Osteoblast (primary cell): ENCODE measurements around the gene TMA7. TPM values are rescaled to one million over a fixed set of nuclear protein-coding genes. Genes with fewer than 3 reads are reported as not detected.
A peak's percentile ranks its signal among the peaks of the same experiment; 100 is the strongest.

Source experiments
- DNase-seq: peaks from one replicate; pipeline ENCODE4 v3.0.0; 2011; ENCODE audit warnings: low spot score, mixed read lengths; ENCODE audit not compliant: insufficient read length; ENCODE audit errors: missing footprints
- H2AFZ ChIP-seq: 2 replicates; pipeline ENCODE4 v1.6.0; 2011; ENCODE audit warnings: mild to moderate bottlenecking, low read length
- H3K27ac ChIP-seq: 2 replicates; pipeline ENCODE4 v1.5.1; 2011; ENCODE audit warnings: mild to moderate bottlenecking, low read depth, low read length, moderate library complexity
- H3K27me3 ChIP-seq: 2 replicates; pipeline ENCODE4 v1.6.0; 2012; ENCODE audit warnings: mild to moderate bottlenecking, control low read depth, inconsistent platforms, low read length, moderate library complexity; ENCODE audit not compliant: insufficient read depth
- H3K36me3 ChIP-seq: 2 replicates; pipeline ENCODE4 v1.5.1; 2011; ENCODE audit warnings: mild to moderate bottlenecking, low read length, control low read depth, moderate library complexity; ENCODE audit not compliant: insufficient read depth
- H3K4me1 ChIP-seq: 2 replicates; pipeline ENCODE4 v1.5.1; 2011; ENCODE audit warnings: mild to moderate bottlenecking, low read length, control low read depth, moderate library complexity; ENCODE audit not compliant: insufficient read depth
- H3K4me2 ChIP-seq: 2 replicates; pipeline ENCODE4 v1.6.0; 2011; ENCODE audit warnings: mild to moderate bottlenecking, low read length; ENCODE audit not compliant: insufficient read depth
- H3K4me3 ChIP-seq: fragments of 200-600 bp; sonication (generic); 3 replicates; pipeline ENCODE4 v1.5.1; 2012; ENCODE audit warnings: mild to moderate bottlenecking, low read length, inconsistent platforms; ENCODE audit not compliant: insufficient read depth
- H3K79me2 ChIP-seq: 2 replicates; pipeline ENCODE4 v1.6.0; 2012; ENCODE audit warnings: mild to moderate bottlenecking, low read length, control low read depth, inconsistent platforms; ENCODE audit not compliant: insufficient read depth
- H3K9me3 ChIP-seq: 2 replicates; pipeline ENCODE4 v1.5.1; 2011; ENCODE audit warnings: low read depth, low read length, control low read depth
- H4K20me1 ChIP-seq: 2 replicates; pipeline ENCODE4 v1.6.0; 2012; ENCODE audit warnings: mild to moderate bottlenecking, low read length, control low read depth; ENCODE audit not compliant: insufficient read depth
- total RNA-seq: library from RNA; depleted of rRNA; stranded (reverse); fragments of >200 nt; gene quantifications from 2 replicates; pipeline ENCODE4 v1.2.3, GENCODE V29; 2012
- TF ChIP-seq, protein P1 (sequence below): IDR thresholded peaks from 2 replicates; pipeline ENCODE4 v1.5.1; 2011; ENCODE audit warnings: mild to moderate bottlenecking, low read depth, low read length, moderate library complexity; ENCODE audit errors: extremely low read depth

The TMA7 gene
- total RNA-seq, 1 donor = 128 TPM

DNA sequence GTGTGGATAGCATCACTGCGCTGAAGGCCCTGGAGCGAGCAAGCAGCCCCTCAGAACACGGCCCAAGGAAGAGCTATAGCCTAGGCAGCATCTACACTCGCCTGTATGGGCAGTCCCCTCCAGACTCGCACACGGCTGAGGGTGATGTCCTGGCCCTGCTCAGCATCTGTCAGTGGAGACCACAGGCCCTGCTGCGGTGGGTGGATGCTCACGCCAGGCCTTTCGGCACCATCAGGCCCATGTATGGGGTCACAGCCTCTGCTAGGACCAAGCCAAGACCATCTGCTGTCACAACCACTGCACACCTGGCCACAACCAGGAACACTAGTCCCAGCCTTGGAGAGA lies 27.0 kb downstream of the TMA7 start:
- TF ChIP-seq, protein P1, sequence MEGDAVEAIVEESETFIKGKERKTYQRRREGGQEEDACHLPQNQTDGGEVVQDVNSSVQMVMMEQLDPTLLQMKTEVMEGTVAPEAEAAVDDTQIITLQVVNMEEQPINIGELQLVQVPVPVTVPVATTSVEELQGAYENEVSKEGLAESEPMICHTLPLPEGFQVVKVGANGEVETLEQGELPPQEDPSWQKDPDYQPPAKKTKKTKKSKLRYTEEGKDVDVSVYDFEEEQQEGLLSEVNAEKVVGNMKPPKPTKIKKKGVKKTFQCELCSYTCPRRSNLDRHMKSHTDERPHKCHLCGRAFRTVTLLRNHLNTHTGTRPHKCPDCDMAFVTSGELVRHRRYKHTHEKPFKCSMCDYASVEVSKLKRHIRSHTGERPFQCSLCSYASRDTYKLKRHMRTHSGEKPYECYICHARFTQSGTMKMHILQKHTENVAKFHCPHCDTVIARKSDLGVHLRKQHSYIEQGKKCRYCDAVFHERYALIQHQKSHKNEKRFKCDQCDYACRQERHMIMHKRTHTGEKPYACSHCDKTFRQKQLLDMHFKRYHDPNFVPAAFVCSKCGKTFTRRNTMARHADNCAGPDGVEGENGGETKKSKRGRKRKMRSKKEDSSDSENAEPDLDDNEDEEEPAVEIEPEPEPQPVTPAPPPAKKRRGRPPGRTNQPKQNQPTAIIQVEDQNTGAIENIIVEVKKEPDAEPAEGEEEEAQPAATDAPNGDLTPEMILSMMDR = no peak
- peak overlapping the region; percentile 78 for H3K4me3 ChIP-seq
- no peaks in the 10 kb centered on the region for H3K9me3 ChIP-seq
- H2AFZ ChIP-seq = no peak overlapping the region
- peaks cover 4% of the 10 kb centered on the region for H4K20me1 ChIP-seq
- peak; percentile 21 for DNase-seq
- H3K4me2 ChIP-seq = peak overlapping the region; percentile 93
- H3K27ac ChIP-seq = peak overlapping the region; percentile 100
- H3K4me1 ChIP-seq = peaks cover 33% of the 10 kb centered on the region
- peaks cover 57% of the 10 kb centered on the region for H3K79me2 ChIP-seq
- peaks cover 27% of the 10 kb centered on the region for H3K36me3 ChIP-seq
- no peaks in the 10 kb centered on the region for H3K27me3 ChIP-seq

DNA sequence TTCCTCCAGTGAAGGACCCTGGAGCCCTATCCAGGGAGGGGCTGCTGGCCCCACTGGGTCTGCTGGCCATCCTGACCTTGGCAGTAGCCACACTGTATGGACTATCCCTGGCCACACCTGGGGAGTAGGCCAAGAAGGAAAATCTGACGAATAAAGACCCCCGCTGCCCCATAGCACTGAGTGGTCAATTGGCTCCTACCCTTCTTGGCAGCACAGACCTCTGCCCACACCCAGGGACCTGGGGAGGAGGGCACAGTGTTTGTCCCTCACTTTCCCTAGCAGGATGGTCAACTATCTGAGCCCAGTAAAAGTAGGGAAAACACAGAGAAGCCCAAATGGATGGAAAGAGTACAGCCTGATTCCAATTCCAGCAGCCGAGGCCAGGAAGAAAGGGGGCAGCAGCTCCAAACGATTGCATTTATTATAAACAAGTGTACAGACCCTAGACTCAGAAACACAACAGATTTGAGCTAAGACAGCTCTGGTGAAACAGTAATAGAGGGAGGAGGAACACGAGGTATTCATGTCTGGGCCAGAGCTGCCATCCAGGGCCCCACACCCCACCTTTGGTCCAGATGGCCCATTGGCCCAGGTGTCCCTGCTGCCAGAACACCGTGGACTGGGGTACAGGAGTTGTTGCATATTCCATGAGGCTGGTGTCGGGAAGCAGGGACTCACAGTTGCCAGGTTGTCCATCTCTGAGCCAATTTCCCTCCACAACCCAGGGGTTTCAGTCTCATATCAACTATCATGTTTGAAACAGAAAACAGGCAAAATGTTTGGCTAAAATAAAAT lies 27.6 kb downstream of the TMA7 start:
- peaks cover 59% of the 10 kb centered on the region for H3K79me2 ChIP-seq
- H2AFZ ChIP-seq = no peak overlapping the region
- no peaks in the 10 kb centered on the region for H3K27me3 ChIP-seq
- TF ChIP-seq, protein P1 = no peak
- H4K20me1 ChIP-seq = peaks cover 4% of the 10 kb centered on the region
- H3K9me3 ChIP-seq = no peaks in the 10 kb centered on the region
- peak overlapping the region; percentile 78 for H3K4me3 ChIP-seq
- peaks cover 27% of the 10 kb centered on the region for H3K36me3 ChIP-seq
- peaks cover 33% of the 10 kb centered on the region for H3K4me1 ChIP-seq
- peak overlapping the region; percentile 100 for H3K27ac ChIP-seq
- peak overlapping the region; percentile 93 for H3K4me2 ChIP-seq
- DNase-seq = peak; percentile 34

DNA sequence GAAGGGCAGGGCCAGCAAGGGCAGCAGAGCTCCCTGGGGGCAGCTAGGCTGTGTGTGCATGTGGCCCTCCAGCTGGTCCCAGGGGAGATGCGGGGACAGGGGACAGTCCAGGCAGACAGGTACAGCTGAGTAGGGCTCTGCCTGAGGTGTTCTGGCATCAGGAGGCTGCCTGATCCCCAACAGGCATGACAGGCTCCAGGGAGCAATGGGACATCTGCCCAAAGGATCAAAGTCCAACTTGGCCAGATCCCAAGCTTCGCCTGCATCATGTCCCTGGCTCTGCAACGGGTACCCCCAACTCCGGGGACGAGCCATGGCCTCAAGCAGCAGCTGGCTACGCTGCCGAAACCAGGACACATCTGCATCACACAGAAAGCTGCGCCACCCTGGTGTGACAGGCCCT lies 28.3 kb downstream of the TMA7 start:
- peaks cover 59% of the 10 kb centered on the region for H3K79me2 ChIP-seq
- no peaks in the 10 kb centered on the region for H3K9me3 ChIP-seq
- H3K36me3 ChIP-seq = peaks cover 27% of the 10 kb centered on the region
- H4K20me1 ChIP-seq = peaks cover 4% of the 10 kb centered on the region
- DNase-seq = no peak
- H3K4me1 ChIP-seq = peaks cover 37% of the 10 kb centered on the region
- H3K4me3 ChIP-seq = no peak overlapping the region
- H3K27ac ChIP-seq = peak overlapping the region; percentile 100
- H2AFZ ChIP-seq = no peak overlapping the region
- no peaks in the 10 kb centered on the region for H3K27me3 ChIP-seq
- no peak overlapping the region for H3K4me2 ChIP-seq
- TF ChIP-seq, protein P1 = no peak

DNA sequence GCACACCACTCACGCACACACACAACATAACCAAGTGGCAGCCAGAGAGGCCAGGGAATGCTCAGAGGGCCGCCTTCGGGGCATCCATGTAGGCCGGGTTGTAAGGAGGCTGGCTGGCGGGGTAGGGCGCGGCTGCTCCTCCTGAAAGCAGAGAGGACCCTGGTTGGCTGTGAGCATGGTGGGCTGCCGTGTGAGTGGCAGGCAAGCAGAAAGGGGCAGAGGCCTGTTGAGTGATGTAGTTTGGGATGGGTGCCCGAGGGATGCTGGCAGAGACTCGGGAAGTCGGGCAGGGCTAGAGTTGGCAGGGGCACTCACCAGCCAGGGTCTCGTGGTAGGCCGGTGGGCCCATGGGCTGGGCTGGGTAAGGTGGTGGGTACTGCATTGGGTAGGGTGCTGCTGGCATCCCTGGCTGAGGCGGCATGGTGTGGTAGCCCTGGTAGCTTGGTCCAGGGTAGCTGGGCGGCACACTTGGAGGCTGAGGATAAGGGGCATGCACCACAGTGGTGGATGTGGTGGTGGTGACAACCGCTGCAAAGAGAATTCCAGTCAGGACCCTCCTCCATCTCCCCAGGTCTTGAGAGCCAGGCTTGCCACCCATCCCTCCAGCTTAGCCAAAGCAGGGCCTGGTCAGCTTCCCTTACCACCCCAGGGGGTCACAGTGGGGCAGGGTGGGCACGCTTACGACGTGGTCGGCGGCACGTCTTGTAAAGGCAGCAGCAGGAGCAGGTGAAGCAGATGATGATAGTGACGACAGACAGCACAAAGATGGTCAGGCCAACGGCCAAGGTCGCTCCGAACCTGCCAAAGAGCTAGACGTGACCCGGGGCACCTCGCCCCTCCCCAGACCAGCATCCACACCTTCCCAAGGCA lies 29.2 kb downstream of the TMA7 start:
- no peaks in the 10 kb centered on the region for H3K27me3 ChIP-seq
- H3K4me3 ChIP-seq = no peak overlapping the region
- H3K4me1 ChIP-seq = peaks cover 40% of the 10 kb centered on the region
- H3K27ac ChIP-seq = no peak overlapping the region
- H3K9me3 ChIP-seq = no peaks in the 10 kb centered on the region
- H2AFZ ChIP-seq = no peak overlapping the region
- H3K79me2 ChIP-seq = peaks cover 59% of the 10 kb centered on the region
- peaks cover 4% of the 10 kb centered on the region for H4K20me1 ChIP-seq
- TF ChIP-seq, protein P1 = no peak
- DNase-seq = no peak
- peaks cover 27% of the 10 kb centered on the region for H3K36me3 ChIP-seq
- no peak overlapping the region for H3K4me2 ChIP-seq
